Measurements from ENCODE around the gene RASGRF2. TPM values are rescaled to one million over a fixed set of nuclear protein-coding genes. Genes with fewer than 3 reads are reported as not detected.

The RASGRF2 gene
- total RNA-seq, 4 donors from 2014 or later = 13.0 to 45.9 (median 20.0) TPM

- DNase-seq (ENCODE audit: low spot score) (no peak), ATAC-seq (ENCODE audit: low FRiP score) (no peak)
- TF ChIP-seq, protein P1, sequence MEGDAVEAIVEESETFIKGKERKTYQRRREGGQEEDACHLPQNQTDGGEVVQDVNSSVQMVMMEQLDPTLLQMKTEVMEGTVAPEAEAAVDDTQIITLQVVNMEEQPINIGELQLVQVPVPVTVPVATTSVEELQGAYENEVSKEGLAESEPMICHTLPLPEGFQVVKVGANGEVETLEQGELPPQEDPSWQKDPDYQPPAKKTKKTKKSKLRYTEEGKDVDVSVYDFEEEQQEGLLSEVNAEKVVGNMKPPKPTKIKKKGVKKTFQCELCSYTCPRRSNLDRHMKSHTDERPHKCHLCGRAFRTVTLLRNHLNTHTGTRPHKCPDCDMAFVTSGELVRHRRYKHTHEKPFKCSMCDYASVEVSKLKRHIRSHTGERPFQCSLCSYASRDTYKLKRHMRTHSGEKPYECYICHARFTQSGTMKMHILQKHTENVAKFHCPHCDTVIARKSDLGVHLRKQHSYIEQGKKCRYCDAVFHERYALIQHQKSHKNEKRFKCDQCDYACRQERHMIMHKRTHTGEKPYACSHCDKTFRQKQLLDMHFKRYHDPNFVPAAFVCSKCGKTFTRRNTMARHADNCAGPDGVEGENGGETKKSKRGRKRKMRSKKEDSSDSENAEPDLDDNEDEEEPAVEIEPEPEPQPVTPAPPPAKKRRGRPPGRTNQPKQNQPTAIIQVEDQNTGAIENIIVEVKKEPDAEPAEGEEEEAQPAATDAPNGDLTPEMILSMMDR (IDR thresholded peaks at IDR 0.05) = no peak
Measured at GRCh38 chr5:81142108-81142507, 181.9 kb downstream of the RASGRF2 start.

GRCh38 chr5:81145329-81145935, 185.3 kb downstream of the RASGRF2 start:
- DNase-seq (ENCODE audit: low spot score) (no peak), ATAC-seq (ENCODE audit: low FRiP score) (no peak)
- TF ChIP-seq, protein P1 (IDR thresholded peaks at IDR 0.05) = no peak

DNA sequence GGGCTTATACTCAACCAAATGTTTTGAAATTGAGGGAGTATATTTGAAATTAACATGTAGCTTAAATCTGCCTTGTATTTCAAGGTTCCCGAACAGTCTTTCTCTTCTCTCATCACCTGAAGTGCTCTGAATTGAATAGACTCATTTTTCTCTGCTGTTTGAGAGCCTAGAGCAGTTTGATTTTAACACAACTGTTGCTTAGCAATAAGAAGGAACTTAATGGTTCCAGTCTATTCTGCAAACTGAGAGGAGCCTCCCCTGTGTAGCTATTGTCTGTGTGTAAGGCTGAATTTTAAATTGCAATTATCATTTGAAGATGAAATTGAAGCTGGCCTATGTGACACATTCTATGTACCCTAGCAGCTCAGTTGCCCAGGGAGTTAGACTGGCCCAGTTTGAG, 185.9 kb downstream of the RASGRF2 start:
- ATAC-seq (ENCODE audit: low FRiP score) (no peak), DNase-seq (ENCODE audit: low spot score) (no peak)
- TF ChIP-seq, protein P1 (IDR thresholded peaks at IDR 0.05) = no peak

DNA sequence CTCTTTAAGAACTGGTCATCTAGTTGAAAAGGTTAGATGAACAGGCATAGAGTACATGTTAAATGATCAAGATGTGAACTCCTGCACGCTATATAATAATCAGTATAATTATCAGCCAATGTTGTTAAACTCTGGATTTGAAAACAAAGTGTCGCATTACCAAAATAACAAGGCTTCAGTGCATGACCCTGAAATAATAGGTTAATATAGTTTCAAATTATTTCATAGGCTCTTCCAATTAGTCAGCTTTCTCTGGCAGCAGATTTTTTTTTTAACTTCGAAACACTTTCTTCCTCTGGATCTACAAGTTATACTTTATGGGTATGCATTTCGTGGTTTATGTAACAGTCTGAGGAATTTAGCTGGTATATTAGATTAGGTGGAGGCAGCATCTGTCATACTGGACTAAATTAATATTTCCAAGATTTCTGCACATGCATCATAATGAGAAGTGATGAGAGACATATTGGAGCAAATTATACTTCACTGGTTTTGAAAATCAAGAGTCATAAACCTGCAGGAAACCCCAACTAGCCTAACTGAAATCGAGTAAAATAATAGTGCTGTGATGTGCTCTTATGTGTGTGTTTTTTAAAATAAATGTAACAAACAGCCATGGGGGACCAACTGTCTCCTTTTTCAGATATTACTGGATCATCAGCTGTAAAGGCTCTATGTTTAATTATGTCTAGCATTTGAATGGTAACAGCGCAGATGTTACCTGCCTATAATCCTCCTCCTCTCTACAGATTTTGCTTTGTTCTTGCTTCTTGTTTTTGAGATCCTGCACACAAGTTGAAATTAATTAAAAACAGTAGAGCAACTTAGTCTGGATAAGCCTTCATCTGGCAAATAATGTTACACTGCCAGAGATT, 187.1 kb downstream of the RASGRF2 start:
- DNase-seq (ENCODE audit: low spot score) (no peak), ATAC-seq (ENCODE audit: low FRiP score) (no peak)
- TF ChIP-seq, protein P1 (IDR thresholded peaks at IDR 0.05) = no peak

GRCh38 chr5:81147886-81148571, 187.9 kb downstream of the RASGRF2 start:
- TF ChIP-seq, protein P1 (IDR thresholded peaks at IDR 0.05) = no peak
- ATAC-seq (ENCODE audit: low FRiP score) (no peak), DNase-seq (ENCODE audit: low spot score) (no peak)

GRCh38 chr5:81151546-81151945, 191.4 kb downstream of the RASGRF2 start:
- ATAC-seq (ENCODE audit: low FRiP score) = no peak
- TF ChIP-seq, protein P1 (IDR thresholded peaks at IDR 0.05) = no peak
- no peak for DNase-seq (ENCODE audit: low spot score)

Measured in omental fat pad (tissue), 4 donors.